HL-60/S4 treated with retinoic acid at 250 ng/mL for 4 days and 3 days (cell line): ENCODE data around the gene IL16.

Experiments
- in situ Hi-C: fragments of 300-500 bp; cut with MboI; formaldehyde crosslinking; loops from 2 replicates; pipeline ENCODE4 v1.7.0; 2022; ENCODE audit warnings: low sequenced_read_pairs

IL16 gene

DNA sequence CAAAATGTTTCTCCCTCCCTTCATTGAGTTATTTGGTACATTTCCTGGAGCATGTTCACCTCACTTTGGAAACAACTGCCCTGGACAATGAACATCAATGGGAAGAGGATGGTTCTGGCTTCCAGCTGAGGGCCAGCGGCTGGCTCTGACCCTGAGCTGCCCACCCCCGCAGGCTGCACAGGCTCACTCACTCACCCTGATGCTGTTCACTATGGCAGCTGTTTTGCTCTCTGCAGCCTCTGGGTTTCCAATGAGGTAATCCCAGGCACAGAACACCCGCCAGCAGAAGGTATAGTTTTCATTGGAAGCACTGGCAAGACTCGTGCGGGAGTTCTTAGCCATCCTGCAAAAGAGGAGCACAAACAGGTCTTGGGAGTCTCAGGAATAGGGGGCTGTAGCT lies 159.6 kb downstream of the IL16 start:
- in situ Hi-C loops = no loop called here

DNA sequence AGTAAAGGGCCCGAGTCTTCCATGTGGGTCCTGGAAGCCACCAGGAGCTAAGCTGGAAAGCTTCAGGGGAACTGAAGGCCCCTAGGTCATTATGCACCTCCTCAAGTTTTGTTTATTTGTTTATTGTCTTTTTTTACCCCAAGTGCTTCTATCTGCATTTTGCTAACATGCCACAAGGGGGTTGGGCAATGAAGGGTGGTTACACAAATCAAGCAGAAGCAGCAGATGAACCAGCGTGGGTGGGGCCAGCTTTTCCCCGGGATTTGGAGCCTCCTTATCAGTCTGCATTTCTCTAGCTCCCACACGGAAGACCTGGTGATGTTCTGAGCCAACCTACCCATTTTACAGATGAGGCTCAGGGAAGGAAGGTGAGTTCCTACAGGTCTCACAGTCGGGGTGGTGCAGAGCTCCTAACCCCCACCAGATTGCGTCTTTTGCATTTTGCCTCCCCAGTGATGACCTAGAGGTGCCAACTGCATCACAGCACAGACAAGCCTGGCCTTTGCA lies 160.6 kb downstream of the IL16 start:
- in situ Hi-C loops = no loop called here

DNA sequence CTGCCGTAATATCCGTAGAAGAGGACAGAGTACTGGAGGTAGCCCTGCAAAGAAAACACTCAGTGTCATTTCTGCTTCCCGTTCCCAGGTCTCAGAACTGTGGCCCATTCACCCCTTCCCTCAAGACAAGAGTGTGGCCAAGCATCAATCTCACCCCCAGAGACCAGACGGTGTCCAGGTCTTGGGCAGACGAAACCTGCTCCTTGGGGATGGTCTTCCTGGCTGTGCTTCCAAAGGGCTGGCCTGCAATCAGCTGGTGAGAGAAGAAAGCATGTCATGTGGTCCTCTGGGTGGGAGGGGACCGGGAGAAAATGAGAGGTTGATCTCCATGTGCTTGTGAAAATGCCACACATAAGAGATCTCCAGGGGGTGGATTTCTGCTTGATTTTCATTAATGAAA lies 161.6 kb downstream of the IL16 start:
- in situ Hi-C loops = no loop called here

DNA sequence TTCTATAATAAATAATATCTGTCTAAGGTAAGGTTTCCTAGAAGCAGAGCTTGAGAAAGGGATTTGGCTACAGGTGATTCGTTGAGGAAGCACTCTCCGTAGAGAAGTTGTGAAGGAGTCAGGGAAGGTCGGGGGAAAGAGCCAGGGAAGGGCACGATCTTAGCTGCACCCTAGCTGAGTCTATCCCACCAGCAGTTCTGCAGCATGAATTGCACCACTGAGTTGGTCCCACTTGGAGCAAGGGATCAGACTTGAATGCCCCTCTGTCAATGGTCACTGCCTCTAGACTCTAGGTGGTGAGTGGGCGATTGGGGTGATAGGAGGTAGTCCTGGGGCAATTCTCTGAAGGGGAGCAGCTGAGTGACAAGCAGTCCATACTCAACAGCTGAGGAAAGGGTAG lies 163.8 kb downstream of the IL16 start:
- in situ Hi-C loops = no loop called here

DNA sequence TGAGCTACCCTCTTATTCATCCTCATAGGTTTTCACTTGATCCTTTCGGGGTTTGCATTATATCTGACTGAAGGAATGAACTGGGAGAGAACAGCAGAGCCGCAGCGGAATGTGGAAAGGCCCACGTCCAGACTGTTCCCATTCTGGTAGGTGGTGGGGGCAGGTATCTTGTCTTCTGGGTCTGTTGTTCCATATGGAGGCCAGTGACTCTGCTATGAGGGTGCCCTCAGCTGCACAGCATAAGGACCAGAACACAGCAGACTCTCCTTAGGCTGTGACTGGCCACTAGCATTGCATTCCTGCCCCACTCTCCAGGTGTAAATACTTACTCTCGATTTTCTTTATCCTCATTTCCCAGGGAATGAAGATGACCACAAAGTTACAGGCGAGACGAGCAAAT lies 165.2 kb downstream of the IL16 start:
- in situ Hi-C loops = no loop called here

DNA sequence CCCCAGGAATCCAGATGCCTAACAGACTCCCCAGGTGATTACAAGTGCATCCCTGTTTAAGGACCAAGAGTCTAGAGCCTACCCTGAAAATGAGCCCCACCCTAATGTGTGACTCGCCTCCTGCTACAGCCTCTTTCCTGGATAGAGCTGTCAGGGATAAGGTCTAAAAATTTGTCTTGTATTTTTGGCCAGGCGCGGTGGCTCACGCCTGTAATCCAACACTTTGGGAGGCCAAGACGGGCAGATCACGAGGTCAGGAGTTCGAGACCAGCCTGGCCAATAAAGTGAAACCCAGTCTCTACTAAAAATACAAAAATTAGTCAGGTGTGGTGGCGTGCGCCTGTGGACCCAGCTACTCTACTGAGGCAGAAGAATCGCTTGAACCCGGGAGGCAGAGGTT lies 166.1 kb downstream of the IL16 start:
- in situ Hi-C loops = no loop called here

DNA sequence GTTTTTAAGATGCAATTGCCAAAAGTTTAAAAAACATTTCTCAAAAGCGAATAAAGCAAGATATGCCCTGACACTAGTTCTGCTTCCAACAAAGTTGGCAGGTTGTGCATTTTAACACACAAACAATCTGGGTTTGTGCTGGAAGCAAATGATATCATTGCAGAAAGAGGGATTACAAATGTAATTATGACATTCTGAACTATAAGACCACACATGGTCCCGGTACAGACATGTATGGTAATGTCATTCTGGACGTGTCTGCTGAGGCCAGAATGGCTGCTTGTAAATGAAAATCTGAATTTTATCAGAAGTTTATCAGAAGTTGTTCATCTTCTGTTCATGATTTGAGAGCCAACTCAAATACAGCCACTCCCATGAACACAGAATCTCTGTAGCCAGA lies 166.6 kb downstream of the IL16 start:
- in situ Hi-C loops = no loop called here
